IPS-NIHi11 (cell line): ENCODE results near the gene PPP1R18.
"Not testable (repeated sequence)": the region's sequence is repeated elsewhere in the genome, so short reads cannot be mapped to it uniquely, and the experiment has no call there.

ENCODE experiments used
- DNase-seq: peaks from one replicate; pipeline ENCODE4 v3.0.0; 2012; ENCODE audit warnings: mixed read lengths, low spot score

The PPP1R18 gene

GRCh38 chr6:30666300-30666699 is 20.1 kb downstream of the PPP1R18 start:
- not testable (repeated sequence) for DNase-seq

DNA sequence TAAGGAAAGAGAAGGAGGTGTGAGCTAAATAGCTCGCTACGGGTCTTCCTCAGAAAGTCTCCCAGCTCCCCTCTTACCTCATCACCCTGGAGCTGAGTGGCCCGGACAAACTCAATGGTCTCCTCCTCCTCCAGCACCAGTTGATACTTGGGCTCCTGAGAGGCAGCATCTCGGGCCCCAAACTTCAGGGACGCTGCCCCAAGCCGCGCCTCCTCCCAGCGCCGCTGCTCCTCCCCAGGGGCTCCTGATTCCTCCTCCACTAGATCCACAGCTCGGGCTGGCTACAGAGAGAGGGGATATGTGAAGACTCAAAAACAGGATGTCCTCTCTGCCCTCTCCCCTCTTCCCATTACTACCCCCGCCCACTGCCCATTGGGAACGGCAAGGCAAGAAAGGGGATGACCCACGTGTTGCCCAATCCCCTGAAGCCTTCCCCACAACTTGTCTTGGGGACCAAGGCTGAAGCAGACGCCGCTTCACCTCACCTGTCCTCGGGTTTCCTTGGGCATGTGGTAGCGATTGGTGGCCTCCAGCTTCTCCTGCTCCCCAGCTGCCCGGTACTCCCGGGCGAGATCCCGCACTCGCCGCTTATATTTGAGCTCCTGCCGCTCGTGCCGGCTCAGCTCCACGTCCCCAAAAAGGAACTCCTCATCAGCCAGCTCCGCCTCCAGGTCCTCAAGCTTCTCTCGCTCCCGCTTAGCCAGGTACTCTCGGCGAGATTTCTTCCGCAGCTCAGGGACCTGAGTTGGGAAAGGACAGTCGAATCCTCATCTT is 21.3 kb downstream of the PPP1R18 start:
- DNase-seq = no peak

- not testable (repeated sequence) for DNase-seq
Observed at GRCh38 chr6:30657922-30658321, 28.5 kb downstream of the PPP1R18 start.

GRCh38 chr6:30657454-30657853 is 29.0 kb downstream of the PPP1R18 start:
- DNase-seq = no peak

DNA sequence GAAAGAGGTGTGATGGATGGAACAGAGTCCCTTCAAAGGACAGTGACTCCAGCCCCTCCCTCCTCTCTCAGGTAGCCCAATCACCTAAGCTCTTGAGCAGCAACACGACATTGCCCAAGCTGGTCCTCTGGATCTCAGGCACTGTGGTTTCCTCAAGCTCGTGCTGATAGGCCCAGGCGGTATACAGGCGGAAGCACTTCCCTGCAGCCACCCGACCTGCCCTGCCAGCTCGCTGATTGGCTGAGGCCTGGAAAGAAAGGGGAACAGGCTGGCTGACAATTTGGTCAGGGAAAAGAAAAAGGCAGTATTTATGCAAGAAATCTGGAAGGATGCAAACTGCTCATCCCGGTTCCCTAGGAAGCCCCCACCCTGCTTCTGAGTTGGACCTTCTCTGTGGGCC is 29.9 kb downstream of the PPP1R18 start:
- no peak for DNase-seq

DNA sequence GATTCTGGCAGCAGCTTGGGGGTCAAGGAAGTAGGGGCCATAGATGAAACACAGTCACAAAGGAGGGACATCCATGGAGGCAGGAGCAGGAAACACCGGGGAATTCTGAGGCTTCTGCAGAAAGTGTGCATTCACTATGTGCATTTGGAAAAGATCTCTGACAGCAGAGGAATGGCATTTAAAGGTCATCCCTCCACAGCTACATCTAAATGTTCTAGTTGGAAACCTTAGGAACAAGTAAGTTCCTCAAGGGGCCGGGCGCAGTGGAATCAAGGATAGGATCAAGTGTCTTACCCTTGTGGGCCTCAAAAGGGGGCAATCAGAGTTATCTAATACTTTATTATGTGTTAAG is 30.7 kb downstream of the PPP1R18 start:
- no peak for DNase-seq

GRCh38 chr6:30654798-30655742 is 31.4 kb downstream of the PPP1R18 start:
- no peak for DNase-seq

- DNase-seq = no peak
Observed at GRCh38 chr6:30651143-30651542, 35.3 kb downstream of the PPP1R18 start.

DNA sequence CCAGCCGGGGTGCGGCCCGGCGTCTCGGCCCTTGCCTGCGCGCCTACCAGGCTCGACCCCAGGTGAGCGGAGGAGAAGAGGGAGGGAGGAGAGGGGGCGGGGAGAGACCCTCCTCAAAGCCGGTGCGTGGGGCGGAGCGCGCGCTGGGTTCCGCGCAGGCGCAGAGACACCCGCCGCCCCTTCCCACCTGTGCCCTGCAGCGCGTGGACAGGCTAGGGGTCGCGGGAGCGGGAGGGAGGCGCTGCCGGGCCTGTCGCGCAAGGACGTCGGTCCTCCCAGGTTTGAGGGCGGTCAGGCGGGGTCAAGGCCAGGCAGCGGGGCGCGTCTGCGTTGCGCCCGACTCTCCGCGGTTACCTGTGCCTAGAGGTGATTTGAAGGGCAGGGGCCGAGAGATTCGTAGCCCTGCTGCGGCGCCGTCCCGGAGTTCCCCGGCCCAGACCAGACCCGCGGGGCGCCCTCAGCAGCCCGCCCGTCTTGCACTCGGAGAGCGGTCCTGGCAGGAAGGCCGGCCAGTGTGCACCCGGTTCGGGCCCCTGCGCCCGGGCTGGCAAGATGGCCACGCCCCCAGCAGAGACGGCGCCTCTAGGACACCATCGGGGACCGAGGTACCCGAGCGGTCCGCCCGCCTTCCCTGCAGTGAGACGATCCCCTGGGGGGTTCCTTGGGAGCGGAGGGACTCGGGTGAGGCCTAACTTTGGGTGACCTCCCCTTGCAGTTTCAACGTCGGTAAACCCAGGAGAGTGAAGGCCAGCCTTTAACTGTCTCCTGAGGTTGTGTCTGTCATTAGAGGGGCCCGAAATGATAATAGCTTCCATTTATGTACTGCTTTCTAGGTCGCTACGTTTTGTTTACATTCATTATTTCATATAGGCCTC is 39.0 kb downstream of the PPP1R18 start:
- peak; percentile 95 for DNase-seq

DNA sequence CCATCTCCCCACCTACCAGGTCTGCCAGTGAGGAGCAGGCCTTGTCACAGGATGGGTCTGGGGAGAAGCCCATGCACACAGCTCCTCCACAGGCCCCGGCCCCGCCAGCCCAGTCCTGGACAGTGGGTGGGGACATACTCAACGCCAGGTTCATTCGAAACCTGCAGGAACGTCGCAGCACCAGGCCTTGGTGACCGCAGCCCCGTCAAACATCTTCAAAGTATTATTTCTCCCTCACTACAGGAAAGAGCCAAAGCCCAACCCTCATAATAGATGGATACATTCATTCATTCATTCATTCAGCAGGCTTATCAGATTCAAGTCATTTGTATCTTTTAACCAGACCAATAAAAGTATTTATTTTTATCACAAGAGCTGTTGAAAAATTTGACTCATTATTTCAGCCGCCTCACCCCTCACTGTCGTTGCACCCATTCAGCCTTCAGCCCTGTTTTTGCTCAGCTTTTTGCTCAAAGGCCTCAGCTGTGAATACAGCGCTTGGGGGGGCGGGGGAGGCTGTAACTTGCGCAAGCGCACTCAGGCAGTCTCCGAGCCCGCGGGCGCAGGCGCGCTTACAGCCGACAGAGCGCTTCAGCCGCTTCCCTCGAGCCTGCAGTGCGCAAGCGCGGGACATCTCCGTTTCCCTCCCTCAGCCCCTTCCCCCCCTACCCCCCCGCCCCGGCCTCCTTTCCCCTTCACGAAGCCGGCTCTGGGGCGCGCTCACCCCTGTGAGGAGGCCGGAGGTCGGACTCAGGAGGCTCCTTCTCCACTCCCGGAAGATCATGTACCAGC is 39.8 kb downstream of the PPP1R18 start, which contains the start of gene C6orf136:
C6orf136 (plus strand) TSS at position 684 of the 792 bp plus-strand sequence; CDS start at position 783, 99 bp downstream.
- DNase-seq = peak; percentile 97

GRCh38 chr6:30645989-30646388 is 40.5 kb downstream of the PPP1R18 start:
- no peak for DNase-seq

- no peak for DNase-seq
Observed at GRCh38 chr6:30644769-30645168, 41.7 kb downstream of the PPP1R18 start.

- DNase-seq = no peak
Observed at GRCh38 chr6:30643656-30644055, 42.8 kb downstream of the PPP1R18 start.

DNA sequence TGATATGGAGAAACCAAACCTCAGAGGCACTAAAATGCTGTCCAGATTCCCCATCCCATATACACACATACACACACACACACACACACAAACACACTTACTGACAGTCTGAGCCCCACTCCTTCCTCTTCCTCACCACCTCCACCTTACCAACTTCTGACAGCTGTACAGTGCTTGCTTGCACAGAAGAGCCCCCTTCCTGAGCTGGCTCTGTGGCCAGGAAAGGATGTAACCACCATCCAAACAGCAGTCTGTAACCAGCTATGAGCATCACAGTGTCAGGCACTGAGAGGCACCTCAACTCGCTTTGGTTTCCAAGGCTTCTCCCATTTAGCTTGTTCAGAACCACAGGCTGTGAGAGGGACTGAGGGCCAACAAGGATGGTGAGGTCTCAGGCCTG is 45.4 kb downstream of the PPP1R18 start:
- DNase-seq = no peak

GRCh38 chr6:30640481-30640880 is 46.0 kb downstream of the PPP1R18 start:
- no peak for DNase-seq

- DNase-seq = no peak
Observed at GRCh38 chr6:30635834-30636233, 50.6 kb downstream of the PPP1R18 start.

DNA sequence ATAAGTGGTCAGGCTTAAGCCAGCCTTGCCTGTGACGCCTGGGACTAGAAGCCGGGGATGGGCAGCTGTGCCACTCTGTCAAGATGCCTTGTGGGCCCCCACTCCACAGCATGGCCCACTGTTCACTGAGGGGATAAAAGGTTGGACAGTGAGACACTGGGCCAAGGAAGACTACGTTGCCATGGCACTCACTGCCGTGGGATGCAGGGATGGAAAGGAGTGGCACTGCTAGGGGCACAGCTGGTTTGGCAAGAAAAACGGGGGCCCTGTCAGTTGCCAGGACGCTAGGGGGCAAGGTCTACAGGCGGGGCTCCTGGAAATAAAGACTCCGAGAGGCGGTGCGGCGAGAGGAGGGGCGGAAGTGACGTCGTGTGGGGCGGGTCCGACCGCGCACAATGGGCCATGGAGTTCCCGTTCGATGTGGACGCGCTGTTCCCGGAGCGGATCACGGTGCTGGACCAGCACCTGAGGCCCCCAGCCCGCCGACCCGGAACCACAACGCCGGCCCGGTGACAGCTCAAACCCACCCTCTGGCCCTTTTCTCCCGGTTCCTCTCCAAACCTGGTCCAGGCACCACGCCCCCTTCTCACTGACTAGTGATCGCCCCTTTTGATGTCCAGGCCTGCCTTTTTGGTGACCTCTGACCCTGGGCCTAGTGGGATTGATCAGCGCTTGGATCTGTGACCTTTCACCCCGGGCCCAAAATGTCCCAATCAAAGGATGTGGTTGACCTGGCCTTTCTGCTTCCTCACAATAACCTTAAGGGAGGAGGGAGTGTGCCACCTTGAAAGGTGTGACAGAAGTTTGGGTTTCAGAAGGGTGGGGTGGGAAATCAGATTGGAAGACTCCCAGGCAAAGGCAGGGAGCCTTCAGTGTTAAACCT is 59.7 kb downstream of the PPP1R18 start, which contains the start of gene ATAT1:
ATAT1 (plus strand) TSS at position 391 of the 883 bp plus-strand sequence.
- peak; percentile 95 for DNase-seq
